Liver (tissue), 9 donors: ENCODE data around the gene FSD1. TPM values are rescaled to one million over a fixed set of nuclear protein-coding genes. Genes with fewer than 3 reads are reported as not detected.

Source experiments
- DNase-seq: peaks from one replicate; pipeline ENCODE4 v3.0.0-alpha.2; 2017; ENCODE audit warnings: low spot score
- H3K27ac ChIP-seq, 2 donors: one replicate each; pipeline ENCODE4 v1.7.0; 2013; ENCODE audit warnings: inconsistent platforms in 2 of 2, low read length in 2 of 2, control low read depth in 1 of 2, low read depth in 1 of 2, mild to moderate bottlenecking in 1 of 2
- H3K27me3 ChIP-seq, 4 donors: one replicate each; pipeline versions ENCODE4 v1.6.1 to v1.7.0; 2013; ENCODE audit warnings: low read length in 3 of 4, inconsistent platforms in 1 of 4, mild to moderate bottlenecking in 1 of 4, moderate library complexity in 1 of 4; ENCODE audit not compliant: control insufficient read depth in 4 of 4, insufficient read depth in 4 of 4
- H3K36me3 ChIP-seq, 4 donors: one replicate each; pipeline versions ENCODE4 v1.6.1 to v1.7.0; 2013; ENCODE audit warnings: low read length in 3 of 4, mild to moderate bottlenecking in 3 of 4, low read depth in 1 of 4, moderate library complexity in 1 of 4; ENCODE audit not compliant: control insufficient read depth in 4 of 4, insufficient read depth in 3 of 4
- H3K4me1 ChIP-seq, 4 donors: one replicate each; pipeline versions ENCODE4 v1.6.1 to v1.7.0; 2013; ENCODE audit warnings: low read length in 3 of 4, mild to moderate bottlenecking in 3 of 4, moderate library complexity in 1 of 4; ENCODE audit not compliant: control insufficient read depth in 4 of 4, insufficient read depth in 4 of 4
- H3K4me3 ChIP-seq, 3 donors: one replicate each; pipeline versions ENCODE4 v1.6.1 to v1.7.0; 2013; ENCODE audit warnings: low read length in 3 of 3, control low read depth in 1 of 3, low read depth in 1 of 3, mild to moderate bottlenecking in 1 of 3
- H3K9ac ChIP-seq, 2 donors: one replicate each; pipeline ENCODE4 v1.7.0; 2013; ENCODE audit warnings: low read length in 2 of 2, mild to moderate bottlenecking in 2 of 2, moderate library complexity in 2 of 2, control low read depth in 1 of 2, low read depth in 1 of 2
- H3K9me3 ChIP-seq, 4 donors: one replicate each; pipeline versions ENCODE4 v1.6.1 to v1.7.0; 2013; ENCODE audit warnings: low read length in 3 of 4; ENCODE audit not compliant: control insufficient read depth in 4 of 4
- ATF3 ChIP-seq: IDR thresholded peaks from 2 replicates; pipeline ENCODE4 v1.6.1; 2016; ENCODE audit warnings: antibody characterized with exemption
- EGR1 ChIP-seq, 2 donors: IDR thresholded peaks; 2 replicates each; pipeline ENCODE4 v1.6.1; 2016 to 2018; ENCODE audit warnings: antibody characterized with exemption in 2 of 2, low read depth in 2 of 2
- FOXA1 ChIP-seq: IDR thresholded peaks from 2 replicates; pipeline ENCODE4 v1.6.1; 2016; ENCODE audit warnings: antibody characterized with exemption
- FOXA2 ChIP-seq: IDR thresholded peaks from 2 replicates; pipeline ENCODE4 v1.6.1; 2016; ENCODE audit warnings: antibody characterized with exemption
- GABPA ChIP-seq, 2 donors: IDR thresholded peaks in 1 of 2; conservative IDR thresholded peaks in 1 of 2; 2 replicates each; pipeline ENCODE4 v1.6.1; 2016; ENCODE audit warnings: antibody characterized with exemption in 2 of 2, mild to moderate bottlenecking in 1 of 2, moderate library complexity in 1 of 2
- HNF4A ChIP-seq, 2 donors: conservative IDR thresholded peaks; 2 replicates each; pipeline ENCODE4 v1.6.1; 2016; ENCODE audit warnings: antibody characterized with exemption in 2 of 2, mild to moderate bottlenecking in 2 of 2
- HNF4G ChIP-seq: IDR thresholded peaks from 2 replicates; pipeline ENCODE4 v1.6.1; 2016; ENCODE audit warnings: antibody characterized with exemption
- JUND ChIP-seq, 2 donors: IDR thresholded peaks; 2 replicates each; pipeline ENCODE4 v1.6.1; 2016; ENCODE audit warnings: antibody characterized with exemption in 2 of 2
- MAX ChIP-seq: IDR thresholded peaks from 2 replicates; pipeline ENCODE4 v1.6.1; 2016; ENCODE audit warnings: antibody characterized with exemption
- NR2F2 ChIP-seq: IDR thresholded peaks from 2 replicates; pipeline ENCODE4 v1.6.1; 2016; ENCODE audit warnings: antibody characterized with exemption
- RAD21 ChIP-seq, 2 donors: IDR thresholded peaks; 2 replicates each; pipeline ENCODE4 v1.6.1; 2016; ENCODE audit warnings: antibody characterized with exemption in 2 of 2, mild to moderate bottlenecking in 2 of 2
- RXRA ChIP-seq, 2 donors: IDR thresholded peaks; 2 replicates each; pipeline ENCODE4 v1.6.1; 2017 to 2018; ENCODE audit warnings: antibody characterized with exemption in 2 of 2, mild to moderate bottlenecking in 1 of 2
- SP1 ChIP-seq: IDR thresholded peaks from 2 replicates; pipeline ENCODE4 v1.6.1; 2018; ENCODE audit warnings: antibody characterized with exemption, mild to moderate bottlenecking
- YY1 ChIP-seq: IDR thresholded peaks from 2 replicates; pipeline ENCODE4 v1.6.1; 2016; ENCODE audit warnings: antibody characterized with exemption, mild to moderate bottlenecking
- WGBS: extraction: QIAGEN DNeasy Blood & Tissue Kit; methylation state at CpG from one replicate; pipeline ENCODE4 v1.1.7; 2013; 5-methylcytosine and 5-hydroxymethylcytosine counted together
- polyA plus RNA-seq, 2 donors: library from polyadenylated mRNA; stranded (reverse) in 1 of 2; unstranded in 1 of 2; fragments of 200-250 nt in 1 of 2; fragments of >200 nt in 1 of 2; fragmentation: Nextera tagmentation in 1 of 2; extraction: Ambion mirVana in 1 of 2; gene quantifications; one replicate each; pipeline versions ENCODE4 v1.2.1 to v1.2.3, GENCODE V29; 2013 to 2015
- total RNA-seq, 2 donors: library from RNA; depleted of rRNA; stranded (reverse); fragments of >200 nt; gene quantifications; one replicate each; pipeline ENCODE4 v1.2.3, GENCODE V29; 2014
- TF ChIP-seq, protein P1 (sequence below): IDR thresholded peaks from 2 replicates; pipeline ENCODE4 v1.6.1; 2016; ENCODE audit warnings: antibody characterized with exemption, mild to moderate bottlenecking
- TF ChIP-seq, protein P2 (sequence below): IDR thresholded peaks from 2 replicates; pipeline ENCODE4 v1.6.1; 2016; ENCODE audit warnings: antibody characterized with exemption
- donor health status: healthy.
- donor health status: healthy.
- donor health status: healthy.
- donor health status: healthy.
- donor health status: healthy.

Gene FSD1
- total and polyA plus RNA-seq, 4 donors = 0.05 to 0.92 (median 0.19) TPM; not detected in 1

GRCh38 chr19:4337906-4338440 is 33.6 kb downstream of the FSD1 start:
- Histone ChIP-seq H3K4me3 (peak overlapping the region; percentile 51 to 88 (median 67)), H3K4me1 (peaks cover 5 to 42% (median 29%) of the 10 kb centered on the region in 4 donors), H3K9me3 (no peaks in the 10 kb centered on the region), H3K36me3 (peaks cover 0 to 3% (median 1%) of the 10 kb centered on the region in 4 donors), H3K27me3 (no peaks in the 10 kb centered on the region), H3K9ac (peak overlapping the region; percentile 1 to 78), H3K27ac (peak overlapping the region; percentile 88 to 92)
- DNase-seq = peak; percentile 64
- TF ChIP-seq FOXA2 = no peak
- no peak for TF ChIP-seq NR2F2
- peak; percentile 68 to 70 for TF ChIP-seq RXRA (IDR thresholded peaks at IDR 0.05)
- TF ChIP-seq, protein P1, sequence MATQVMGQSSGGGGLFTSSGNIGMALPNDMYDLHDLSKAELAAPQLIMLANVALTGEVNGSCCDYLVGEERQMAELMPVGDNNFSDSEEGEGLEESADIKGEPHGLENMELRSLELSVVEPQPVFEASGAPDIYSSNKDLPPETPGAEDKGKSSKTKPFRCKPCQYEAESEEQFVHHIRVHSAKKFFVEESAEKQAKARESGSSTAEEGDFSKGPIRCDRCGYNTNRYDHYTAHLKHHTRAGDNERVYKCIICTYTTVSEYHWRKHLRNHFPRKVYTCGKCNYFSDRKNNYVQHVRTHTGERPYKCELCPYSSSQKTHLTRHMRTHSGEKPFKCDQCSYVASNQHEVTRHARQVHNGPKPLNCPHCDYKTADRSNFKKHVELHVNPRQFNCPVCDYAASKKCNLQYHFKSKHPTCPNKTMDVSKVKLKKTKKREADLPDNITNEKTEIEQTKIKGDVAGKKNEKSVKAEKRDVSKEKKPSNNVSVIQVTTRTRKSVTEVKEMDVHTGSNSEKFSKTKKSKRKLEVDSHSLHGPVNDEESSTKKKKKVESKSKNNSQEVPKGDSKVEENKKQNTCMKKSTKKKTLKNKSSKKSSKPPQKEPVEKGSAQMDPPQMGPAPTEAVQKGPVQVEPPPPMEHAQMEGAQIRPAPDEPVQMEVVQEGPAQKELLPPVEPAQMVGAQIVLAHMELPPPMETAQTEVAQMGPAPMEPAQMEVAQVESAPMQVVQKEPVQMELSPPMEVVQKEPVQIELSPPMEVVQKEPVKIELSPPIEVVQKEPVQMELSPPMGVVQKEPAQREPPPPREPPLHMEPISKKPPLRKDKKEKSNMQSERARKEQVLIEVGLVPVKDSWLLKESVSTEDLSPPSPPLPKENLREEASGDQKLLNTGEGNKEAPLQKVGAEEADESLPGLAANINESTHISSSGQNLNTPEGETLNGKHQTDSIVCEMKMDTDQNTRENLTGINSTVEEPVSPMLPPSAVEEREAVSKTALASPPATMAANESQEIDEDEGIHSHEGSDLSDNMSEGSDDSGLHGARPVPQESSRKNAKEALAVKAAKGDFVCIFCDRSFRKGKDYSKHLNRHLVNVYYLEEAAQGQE = no peak
- peak; percentile 33 for TF ChIP-seq MAX
- no peak for TF ChIP-seq GABPA (IDR thresholded peaks at IDR 0.05 in 1 of 2, conservative IDR thresholded peaks at IDR 0.05 in 1 of 2)
- TF ChIP-seq YY1 = no peak
- TF ChIP-seq RAD21 (IDR thresholded peaks at IDR 0.05) = peak in 1 of 2 donors; percentile 4
- TF ChIP-seq SP1 = no peak
- peak in 1 of 2 donors; percentile 16 for TF ChIP-seq EGR1 (IDR thresholded peaks at IDR 0.05; ENCODE audit: low read depth in 2 of 2)
- peak; percentile 34 to 54 for TF ChIP-seq HNF4A (conservative IDR thresholded peaks at IDR 0.05)
- TF ChIP-seq, protein P2, sequence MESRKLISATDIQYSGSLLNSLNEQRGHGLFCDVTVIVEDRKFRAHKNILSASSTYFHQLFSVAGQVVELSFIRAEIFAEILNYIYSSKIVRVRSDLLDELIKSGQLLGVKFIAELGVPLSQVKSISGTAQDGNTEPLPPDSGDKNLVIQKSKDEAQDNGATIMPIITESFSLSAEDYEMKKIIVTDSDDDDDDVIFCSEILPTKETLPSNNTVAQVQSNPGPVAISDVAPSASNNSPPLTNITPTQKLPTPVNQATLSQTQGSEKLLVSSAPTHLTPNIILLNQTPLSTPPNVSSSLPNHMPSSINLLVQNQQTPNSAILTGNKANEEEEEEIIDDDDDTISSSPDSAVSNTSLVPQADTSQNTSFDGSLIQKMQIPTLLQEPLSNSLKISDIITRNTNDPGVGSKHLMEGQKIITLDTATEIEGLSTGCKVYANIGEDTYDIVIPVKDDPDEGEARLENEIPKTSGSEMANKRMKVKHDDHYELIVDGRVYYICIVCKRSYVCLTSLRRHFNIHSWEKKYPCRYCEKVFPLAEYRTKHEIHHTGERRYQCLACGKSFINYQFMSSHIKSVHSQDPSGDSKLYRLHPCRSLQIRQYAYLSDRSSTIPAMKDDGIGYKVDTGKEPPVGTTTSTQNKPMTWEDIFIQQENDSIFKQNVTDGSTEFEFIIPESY = no peak
- no peak for TF ChIP-seq FOXA1
- no peak for TF ChIP-seq HNF4G
- no peak for TF ChIP-seq JUND (IDR thresholded peaks at IDR 0.05)
- 8% methylated on average over 14 of the region's 14 CpGs for WGBS

DNA sequence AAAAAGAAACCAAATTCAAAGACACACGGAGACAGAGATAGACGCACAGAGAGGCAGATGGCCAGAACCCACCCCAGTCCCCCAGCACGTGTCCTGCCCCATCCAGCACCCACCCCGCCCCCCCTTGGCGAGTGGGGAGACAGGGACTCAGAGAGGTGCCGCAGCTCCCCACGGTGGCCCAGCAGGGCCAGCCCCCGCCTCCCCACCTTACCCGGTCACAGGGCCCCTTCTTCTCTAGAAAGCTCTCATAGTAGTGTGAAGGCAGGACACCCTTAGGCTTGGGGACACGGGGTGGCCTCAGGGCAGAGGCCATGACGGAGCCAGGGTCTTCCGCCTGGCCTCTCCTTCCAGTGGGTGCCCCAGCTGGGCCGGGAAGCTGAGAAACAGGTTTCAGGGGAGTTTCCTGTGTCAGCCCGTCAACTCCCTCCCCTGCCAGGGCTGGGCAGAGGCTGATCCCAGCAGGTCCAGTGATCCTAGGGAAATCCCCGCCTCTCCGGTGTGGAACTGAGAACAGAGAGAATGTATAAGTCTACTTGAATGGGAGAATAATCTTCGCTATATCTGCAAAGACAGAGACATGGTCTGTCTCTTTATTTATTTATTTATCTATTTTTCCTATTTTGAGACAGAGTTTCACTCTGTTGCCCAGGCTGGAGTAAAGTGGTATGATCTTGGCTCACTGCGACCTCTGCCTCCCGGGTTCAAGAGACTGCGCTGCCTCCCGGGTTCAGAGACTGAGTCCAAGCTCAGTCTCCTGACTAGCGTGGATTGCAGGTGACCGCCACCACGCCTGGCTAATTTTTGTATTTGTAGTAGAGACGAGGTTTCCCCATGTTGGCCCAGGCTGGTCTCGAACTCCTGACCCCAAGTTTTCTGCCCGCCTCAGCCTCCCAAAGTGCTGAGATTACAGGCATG is 34.3 kb downstream of the FSD1 start, which contains the start of gene STAP2:
Gene STAP2, minus strand, starts transcription at position 387 of the 915 bp plus-strand sequence. Its CDS starts 74 bp downstream, at position 313.
- peak within 1 kb of the TSS; percentile 88 to 92 for H3K27ac ChIP-seq
- no peaks in the 10 kb centered on the region for H3K27me3 ChIP-seq
- DNase-seq = no peak
- H3K9ac ChIP-seq = peak within 1 kb of the TSS; percentile 19 to 78
- peaks cover 0 to 1% (median 0%) of the 10 kb centered on the region in 4 donors for H3K36me3 ChIP-seq
- H3K4me3 ChIP-seq = peak within 1 kb of the TSS; percentile 51 to 88 (median 67)
- no peaks in the 10 kb centered on the region for H3K9me3 ChIP-seq
- peak; percentile 8 to 36 for TF ChIP-seq RAD21 (IDR thresholded peaks at IDR 0.05)
- no peak for TF ChIP-seq YY1
- peak; percentile 11 to 38 for TF ChIP-seq RXRA (IDR thresholded peaks at IDR 0.05)
- no peak for TF ChIP-seq ATF3
- TF ChIP-seq, protein P1 = no peak
- no peak for TF ChIP-seq JUND (IDR thresholded peaks at IDR 0.05)
- TF ChIP-seq HNF4A (conservative IDR thresholded peaks at IDR 0.05) = peak; percentile 41 to 50
- peak; percentile 61 for TF ChIP-seq SP1
- WGBS = 20% methylated on average over 27 of the region's 27 CpGs
- peaks cover 5 to 44% (median 30%) of the 10 kb centered on the region in 4 donors for H3K4me1 ChIP-seq
